ENCODE results near the gene MMRN1. TPM values are rescaled to one million over a fixed set of nuclear protein-coding genes. Genes with fewer than 3 reads are reported as not detected.

Gene MMRN1
- total RNA-seq, 1 experiment from 2014 or later: not detected

GRCh38 chr4:89904524-89904923, 9.9 kb downstream of the MMRN1 start:
- no peaks in the 10 kb centered on the region for H3K27me3 ChIP-seq
- no peak for DNase-seq
- H3K4me3 ChIP-seq: no peak overlapping the region
- no peaks in the 10 kb centered on the region for H3K36me3 ChIP-seq
- no peaks in the 10 kb centered on the region for H3K9me3 ChIP-seq

- H3K36me3 ChIP-seq: no peaks in the 10 kb centered on the region
- DNase-seq: no peak
- H3K27me3 ChIP-seq: no peaks in the 10 kb centered on the region
- no peaks in the 10 kb centered on the region for H3K9me3 ChIP-seq
- H3K4me3 ChIP-seq: no peak overlapping the region
These were observed 11.7 kb downstream of the MMRN1 start for GRCh38 chr4:89906316-89906715.

- H3K9me3 ChIP-seq: no peaks in the 10 kb centered on the region
- no peaks in the 10 kb centered on the region for H3K36me3 ChIP-seq
- no peak for DNase-seq
- H3K4me3 ChIP-seq: no peak overlapping the region
- H3K27me3 ChIP-seq: no peaks in the 10 kb centered on the region
These were observed 12.3 kb downstream of the MMRN1 start for GRCh38 chr4:89906777-89907521.

GRCh38 chr4:89909889-89910288, 15.2 kb downstream of the MMRN1 start:
- Histone ChIP-seq H3K36me3 (no peaks in the 10 kb centered on the region), H3K27me3 (no peaks in the 10 kb centered on the region), H3K4me3 (no peak overlapping the region), H3K9me3 (no peaks in the 10 kb centered on the region)
- no peak for DNase-seq

GRCh38 chr4:89913623-89914022, 19.0 kb downstream of the MMRN1 start:
- H3K36me3 ChIP-seq: no peaks in the 10 kb centered on the region
- H3K4me3 ChIP-seq: no peak overlapping the region
- no peak for DNase-seq
- no peaks in the 10 kb centered on the region for H3K27me3 ChIP-seq
- H3K9me3 ChIP-seq: no peaks in the 10 kb centered on the region

GRCh38 chr4:89914609-89915550, 20.2 kb downstream of the MMRN1 start:
- H3K4me3 ChIP-seq: no peak overlapping the region
- DNase-seq: no peak
- H3K9me3 ChIP-seq: no peaks in the 10 kb centered on the region
- no peaks in the 10 kb centered on the region for H3K27me3 ChIP-seq
- H3K36me3 ChIP-seq: no peaks in the 10 kb centered on the region

GRCh38 chr4:89915937-89916336, 21.3 kb downstream of the MMRN1 start:
- Histone ChIP-seq H3K9me3 (no peaks in the 10 kb centered on the region), H3K27me3 (no peaks in the 10 kb centered on the region), H3K4me3 (no peak overlapping the region), H3K36me3 (no peaks in the 10 kb centered on the region)
- no peak for DNase-seq

GRCh38 chr4:89922848-89923416, 28.3 kb downstream of the MMRN1 start:
- no peaks in the 10 kb centered on the region for H3K9me3 ChIP-seq
- no peaks in the 10 kb centered on the region for H3K27me3 ChIP-seq
- no peak for DNase-seq
- H3K36me3 ChIP-seq: no peaks in the 10 kb centered on the region
- H3K4me3 ChIP-seq: no peak overlapping the region

- Histone ChIP-seq H3K9me3 (no peaks in the 10 kb centered on the region), H3K27me3 (no peaks in the 10 kb centered on the region; the same call in 1 of the 2 replicates), H3K4me3 (no peak overlapping the region), H3K36me3 (no peaks in the 10 kb centered on the region)
- DNase-seq: no peak
These were observed 34.2 kb downstream of the MMRN1 start for GRCh38 chr4:89928838-89929237.

- no peaks in the 10 kb centered on the region for H3K36me3 ChIP-seq
- H3K27me3 ChIP-seq: no peaks in the 10 kb centered on the region; the same call in 1 of the 2 replicates
- no peak overlapping the region for H3K4me3 ChIP-seq
- H3K9me3 ChIP-seq: no peaks in the 10 kb centered on the region
- DNase-seq: no peak
These were observed 34.9 kb downstream of the MMRN1 start for GRCh38 chr4:89929425-89930159.

- DNase-seq: no peak
- no peaks in the 10 kb centered on the region for H3K27me3 ChIP-seq
- no peaks in the 10 kb centered on the region for H3K9me3 ChIP-seq
These were observed 44.9 kb downstream of the MMRN1 start for GRCh38 chr4:89939546-89939945.

GRCh38 chr4:89939994-89940393, 45.3 kb downstream of the MMRN1 start:
- peak; percentile 23 for DNase-seq
- Histone ChIP-seq H3K36me3 (no peaks in the 10 kb centered on the region), H3K4me3 (no peak overlapping the region), H3K9me3 (no peaks in the 10 kb centered on the region), H3K27me3 (no peaks in the 10 kb centered on the region)

More at GRCh38 chr4:89939546-89939945, 44.9 kb downstream of the MMRN1 start:
- no peak overlapping the region for H3K4me3 ChIP-seq
- H3K36me3 ChIP-seq: no peaks in the 10 kb centered on the region

GRCh38 chr4:89942811-89943210, 48.2 kb downstream of the MMRN1 start:
- Histone ChIP-seq H3K4me3 (no peak overlapping the region), H3K36me3 (no peaks in the 10 kb centered on the region), H3K9me3 (no peaks in the 10 kb centered on the region), H3K27me3 (no peaks in the 10 kb centered on the region; the same call in 1 of the 2 replicates)
- no peak for DNase-seq

- H3K4me3 ChIP-seq: no peak overlapping the region
- DNase-seq: no peak
- no peaks in the 10 kb centered on the region for H3K36me3 ChIP-seq
- H3K9me3 ChIP-seq: no peaks in the 10 kb centered on the region
- no peaks in the 10 kb centered on the region; the same call in 1 of the 2 replicates for H3K27me3 ChIP-seq
These were observed 55.2 kb downstream of the MMRN1 start for GRCh38 chr4:89949782-89950387.

- no peak for DNase-seq
- Histone ChIP-seq H3K9me3 (no peaks in the 10 kb centered on the region), H3K27me3 (no peaks in the 10 kb centered on the region; the same call in 1 of the 2 replicates), H3K36me3 (no peaks in the 10 kb centered on the region), H3K4me3 (no peak overlapping the region)
These were observed 57.8 kb downstream of the MMRN1 start for GRCh38 chr4:89952458-89952857.

Measured in MG63 (cell line).